Measurements from ENCODE around the gene ZNF837. TPM values are rescaled to one million over a fixed set of nuclear protein-coding genes. Genes with fewer than 3 reads are reported as not detected.
A peak's percentile ranks its signal among the peaks of the same experiment; 100 is the strongest.
"Not testable (repeated sequence)": the region's sequence is repeated elsewhere in the genome, so short reads cannot be mapped to it uniquely, and the experiment has no call there.

The ZNF837 gene
- 2.5 and 7.0 TPM in 2 replicates for total RNA-seq (2014; rRNA removed; shearing (Covaris generic))

GRCh38 chr19:58380662-58381459 lies at the start of gene ZNF837:
Gene ZNF837, minus strand, starts transcription at chr19:58381030. Its CDS starts 11,698 bp downstream, at chr19:58369332.
- H3K27ac ChIP-seq, result peak within 1 kb of the TSS; percentile 56
- no peaks in the 10 kb centered on the region for H3K36me3 ChIP-seq
- H3K4me1 ChIP-seq (replicated peaks), result peaks cover 16% of the 10 kb centered on the region
- H3K9me3 ChIP-seq (replicated peaks), result no peaks in the 10 kb centered on the region
- peak; percentile 99 to 100 for DNase-seq (ENCODE audit: low read depth in 1 of 2, low spot score in 2 of 2)
- no peaks in the 10 kb centered on the region for H3K27me3 ChIP-seq (replicated peaks)
- H3K4me3 ChIP-seq, result peak within 1 kb of the TSS; percentile 68

- DNase-seq (ENCODE audit: low read depth in 1 of 2, low spot score in 2 of 2), result no peak
- no peak overlapping the region for H3K27ac ChIP-seq
- no peaks in the 10 kb centered on the region for H3K4me1 ChIP-seq (replicated peaks)
- H3K4me3 ChIP-seq, result no peak overlapping the region
- H3K36me3 ChIP-seq, result peaks cover 45% of the 10 kb centered on the region
- no peaks in the 10 kb centered on the region for H3K27me3 ChIP-seq (replicated peaks)
- peaks cover 63% of the 10 kb centered on the region for H3K9me3 ChIP-seq (replicated peaks)
Observed at GRCh38 chr19:58429745-58430144, 48.9 kb upstream of the ZNF837 start.

- H3K4me3 ChIP-seq, result no peak overlapping the region
- no peaks in the 10 kb centered on the region for H3K4me1 ChIP-seq (replicated peaks)
- no peak for DNase-seq (ENCODE audit: low read depth in 1 of 2, low spot score in 2 of 2)
- H3K9me3 ChIP-seq (replicated peaks), result peaks cover 53% of the 10 kb centered on the region
- no peaks in the 10 kb centered on the region for H3K27me3 ChIP-seq (replicated peaks)
- peaks cover 34% of the 10 kb centered on the region for H3K36me3 ChIP-seq
- H3K27ac ChIP-seq, result no peak overlapping the region
Observed at GRCh38 chr19:58428617-58429016, 47.8 kb upstream of the ZNF837 start.

GRCh38 chr19:58417071-58417470 lies 36.2 kb upstream of the ZNF837 start:
- Histone ChIP-seq H3K27me3 (replicated peaks) (no peaks in the 10 kb centered on the region), H3K9me3 (replicated peaks) (0 out of 2 replicates have a peak, but pooled peaks cover 10% of the 10 kb centered on the region), H3K36me3 (peaks cover 61% of the 10 kb centered on the region), H3K4me1 (replicated peaks) (peaks cover 3% of the 10 kb centered on the region; the same call in 1 of the 2 replicates), H3K27ac (no peak overlapping the region), H3K4me3 (no peak overlapping the region)
- DNase-seq (ENCODE audit: low read depth in 1 of 2, low spot score in 2 of 2), result no peak

- Histone ChIP-seq H3K27me3 (replicated peaks) (no peaks in the 10 kb centered on the region), H3K4me3 (no peak overlapping the region), H3K4me1 (replicated peaks) (peaks cover 3% of the 10 kb centered on the region; the same call in 1 of the 2 replicates), H3K27ac (no peak overlapping the region), H3K9me3 (replicated peaks) (0 out of 2 replicates have a peak, but pooled peaks cover 10% of the 10 kb centered on the region), H3K36me3 (peaks cover 61% of the 10 kb centered on the region)
- no peak for DNase-seq (ENCODE audit: low read depth in 1 of 2, low spot score in 2 of 2)
Observed at GRCh38 chr19:58416604-58417003, 35.8 kb upstream of the ZNF837 start.

- H3K27ac ChIP-seq, result peak overlapping the region; percentile 12
- peaks cover 15% of the 10 kb centered on the region for H3K36me3 ChIP-seq
- no peaks in the 10 kb centered on the region for H3K27me3 ChIP-seq (replicated peaks)
- H3K9me3 ChIP-seq (replicated peaks), result no peaks in the 10 kb centered on the region
- H3K4me3 ChIP-seq, result peak overlapping the region; percentile 85
- peak in 1 of 2 experiments; percentile 37 for DNase-seq (ENCODE audit: low read depth in 1 of 2, low spot score in 2 of 2)
- peaks cover 16% of the 10 kb centered on the region for H3K4me1 ChIP-seq (replicated peaks)
Observed at GRCh38 chr19:58409010-58409790, 28.4 kb upstream of the ZNF837 start.

- Histone ChIP-seq H3K4me3 (peak within 1 kb of the TSS; percentile 85), H3K27ac (peak within 1 kb of the TSS; percentile 12), H3K36me3 (peaks cover 15% of the 10 kb centered on the region), H3K4me1 (replicated peaks) (peaks cover 16% of the 10 kb centered on the region), H3K27me3 (replicated peaks) (no peaks in the 10 kb centered on the region), H3K9me3 (replicated peaks) (no peaks in the 10 kb centered on the region)
- peak; percentile 91 to 95 for DNase-seq (ENCODE audit: low read depth in 1 of 2, low spot score in 2 of 2)
Observed at GRCh38 chr19:58408152-58409009, 27.6 kb upstream of the ZNF837 start, which contains the start of gene ZNF584. Gene ZNF584, plus strand, starts transcription at chr19:58408649. Its CDS starts 499 bp downstream, at chr19:58409148.

GRCh38 chr19:58407658-58408151 lies 26.9 kb upstream of the ZNF837 start:
- peak overlapping the region; percentile 12 for H3K27ac ChIP-seq
- H3K36me3 ChIP-seq, result peaks cover 12% of the 10 kb centered on the region
- no peaks in the 10 kb centered on the region for H3K27me3 ChIP-seq (replicated peaks)
- no peaks in the 10 kb centered on the region for H3K9me3 ChIP-seq (replicated peaks)
- H3K4me3 ChIP-seq, result peak overlapping the region; percentile 85
- DNase-seq (ENCODE audit: low read depth in 1 of 2, low spot score in 2 of 2), result no peak
- H3K4me1 ChIP-seq (replicated peaks), result peaks cover 16% of the 10 kb centered on the region

- Histone ChIP-seq H3K9me3 (replicated peaks) (no peaks in the 10 kb centered on the region), H3K27ac (no peak overlapping the region), H3K36me3 (peaks cover 7% of the 10 kb centered on the region; the same call in 1 of the 2 replicates), H3K4me3 (peak overlapping the region; percentile 85; the same call in 1 of the 2 replicates), H3K4me1 (replicated peaks) (peaks cover 17% of the 10 kb centered on the region), H3K27me3 (replicated peaks) (no peaks in the 10 kb centered on the region)
- DNase-seq (ENCODE audit: low read depth in 1 of 2, low spot score in 2 of 2), result no peak
Observed at GRCh38 chr19:58406818-58407657, 26.2 kb upstream of the ZNF837 start.

- H3K27ac ChIP-seq; DNase-seq (ENCODE audit: low read depth in 1 of 2, low spot score in 2 of 2); H3K9me3 ChIP-seq (replicated peaks); H3K4me3 ChIP-seq; H3K27me3 ChIP-seq (replicated peaks); H3K36me3 ChIP-seq: not testable (repeated sequence)
- H3K4me1 ChIP-seq (replicated peaks), result peaks cover 18% of the 10 kb centered on the region
Observed at GRCh38 chr19:58403920-58404478, 23.2 kb upstream of the ZNF837 start.

- Histone ChIP-seq H3K36me3 (0 out of 2 replicates have a peak, but pooled peaks cover 2% of the 10 kb centered on the region), H3K27ac (no peak overlapping the region), H3K9me3 (replicated peaks) (no peaks in the 10 kb centered on the region), H3K27me3 (replicated peaks) (no peaks in the 10 kb centered on the region), H3K4me3 (peak overlapping the region; percentile 43), H3K4me1 (replicated peaks) (peaks cover 11% of the 10 kb centered on the region)
- no peak for DNase-seq (ENCODE audit: low read depth in 1 of 2, low spot score in 2 of 2)
Observed at GRCh38 chr19:58401840-58402421, 21.1 kb upstream of the ZNF837 start.

Measured in SJSA1 (cell line).